ENCODE results near the gene SLC1A2.
A peak's percentile ranks its signal among the peaks of the same experiment; 100 is the strongest.

The SLC1A2 gene

DNA sequence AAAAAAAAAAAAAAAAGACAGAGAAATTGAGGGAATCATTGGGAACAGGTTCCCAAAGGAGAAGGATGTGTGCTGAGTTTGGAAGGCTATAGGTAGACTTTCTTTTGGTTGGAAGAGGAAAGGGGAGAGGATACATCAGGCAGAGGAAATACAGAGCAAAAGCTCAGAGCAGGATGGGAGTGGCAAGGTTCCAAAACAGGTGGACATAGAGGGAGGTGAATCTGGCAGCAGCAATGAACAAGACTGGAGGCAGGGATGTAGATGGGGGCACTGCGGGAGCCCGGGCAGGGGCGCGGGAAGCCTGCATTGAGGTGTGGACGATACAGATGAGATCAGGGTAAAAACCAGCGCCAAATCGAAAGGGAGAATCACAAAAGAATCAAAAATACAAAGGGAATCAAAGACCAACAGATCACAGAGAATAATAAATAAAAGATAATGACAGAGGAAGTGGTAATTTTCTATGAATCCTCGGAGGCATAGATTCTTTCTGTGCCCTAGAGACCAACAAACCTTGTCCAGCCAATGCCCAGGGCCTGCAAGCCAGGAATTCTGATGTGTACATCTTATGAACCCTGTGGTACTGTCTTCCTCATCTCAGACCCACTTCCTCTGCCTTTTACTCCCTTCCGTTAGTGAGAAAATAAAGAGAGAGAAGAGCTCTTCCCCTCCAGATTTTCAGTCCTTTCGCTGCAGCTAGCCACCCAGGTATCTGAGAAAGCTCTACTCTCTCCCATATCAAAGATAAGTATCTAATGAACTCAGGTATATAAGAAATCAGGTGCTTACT is 70.3 kb downstream of the SLC1A2 start:
- DNase-seq (ENCODE audit: low read depth): no peak

DNA sequence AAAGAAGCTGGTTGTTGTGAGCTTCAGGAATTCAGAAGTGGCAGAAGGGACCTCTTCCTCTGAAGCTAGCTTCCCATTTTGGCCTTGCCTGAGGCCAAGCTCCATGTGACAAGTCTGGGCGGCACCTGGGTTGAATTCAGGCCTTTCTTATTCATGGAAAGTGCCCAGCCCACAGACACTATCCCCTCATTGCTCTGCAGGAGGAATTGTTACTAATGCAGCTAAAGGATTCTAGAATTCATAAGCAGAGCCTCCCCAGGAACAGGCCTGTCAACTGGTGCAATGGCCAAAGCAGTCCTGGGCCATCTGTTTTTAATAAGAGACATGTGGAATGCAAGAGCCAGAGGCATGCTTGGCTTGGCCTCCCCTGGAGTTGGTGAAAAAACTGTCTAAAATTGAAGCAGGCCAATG is 71.4 kb downstream of the SLC1A2 start:
- DNase-seq (ENCODE audit: low read depth): peak; percentile 91

DNA sequence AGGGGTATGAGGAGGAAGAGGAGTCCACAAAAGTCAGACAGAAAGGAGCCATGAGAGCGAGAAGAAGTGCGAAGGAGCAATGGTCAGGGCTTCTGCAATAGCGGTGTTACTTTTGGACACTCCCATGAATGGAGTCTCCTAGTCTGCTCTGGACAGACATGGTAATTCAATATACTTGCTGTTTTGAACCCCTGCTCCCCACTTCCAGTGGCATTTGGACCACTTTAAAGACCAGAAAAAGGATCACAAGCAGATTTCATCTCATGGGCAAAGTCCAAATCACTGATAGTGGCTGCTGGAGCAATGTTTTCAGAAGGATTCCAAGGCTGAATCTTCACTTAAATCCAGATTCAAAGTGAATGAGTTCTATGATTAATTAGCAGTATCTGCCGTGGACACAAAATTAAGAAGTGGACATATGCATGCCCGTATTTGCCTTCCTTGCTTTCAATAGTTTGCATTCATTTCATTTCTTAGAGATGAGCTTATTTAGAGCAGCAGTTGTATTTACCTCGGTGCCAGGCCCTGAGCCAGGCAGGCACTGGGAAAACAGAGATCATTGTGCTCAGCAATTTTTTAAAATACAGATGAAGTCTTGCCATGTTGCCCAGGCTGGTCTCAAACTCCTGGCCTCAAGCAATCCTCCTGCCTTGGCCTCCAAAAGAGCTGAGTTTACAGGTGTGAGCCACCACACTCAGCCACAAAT is 72.0 kb downstream of the SLC1A2 start:
- DNase-seq (ENCODE audit: low read depth): peak; percentile 31

DNA sequence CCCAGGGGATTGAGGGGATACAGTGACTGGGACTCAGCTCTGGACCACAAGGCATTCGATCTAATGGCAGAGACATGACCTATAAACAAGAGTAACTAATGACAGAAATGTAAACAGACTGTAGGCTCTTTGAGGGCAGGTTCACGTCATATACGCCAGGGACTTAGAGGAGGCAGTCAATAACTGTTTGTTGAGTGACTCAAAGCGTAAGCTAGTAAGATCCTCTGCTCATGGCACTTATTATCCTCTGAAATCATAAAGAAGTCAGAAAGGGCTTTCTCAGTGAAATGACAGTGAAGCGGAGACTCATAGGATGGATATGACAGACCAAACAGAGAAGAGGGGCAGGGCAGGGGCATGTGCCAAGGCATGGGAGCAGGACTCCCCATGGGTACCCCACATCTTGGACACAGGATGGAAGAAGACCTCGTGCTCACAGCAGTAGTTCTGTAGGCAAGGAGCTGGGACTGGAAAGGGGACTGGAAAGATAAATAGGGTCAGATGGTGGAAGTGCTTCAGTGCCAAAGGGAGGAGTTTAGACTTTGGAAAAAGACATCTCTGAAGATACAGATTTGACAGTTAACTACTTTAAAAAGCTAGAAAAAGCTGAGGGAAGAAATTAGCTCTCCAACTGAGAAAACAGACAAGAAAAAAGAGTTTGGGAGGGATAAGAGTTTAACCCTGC is 72.7 kb downstream of the SLC1A2 start:
- no peak for DNase-seq (ENCODE audit: low read depth)

DNA sequence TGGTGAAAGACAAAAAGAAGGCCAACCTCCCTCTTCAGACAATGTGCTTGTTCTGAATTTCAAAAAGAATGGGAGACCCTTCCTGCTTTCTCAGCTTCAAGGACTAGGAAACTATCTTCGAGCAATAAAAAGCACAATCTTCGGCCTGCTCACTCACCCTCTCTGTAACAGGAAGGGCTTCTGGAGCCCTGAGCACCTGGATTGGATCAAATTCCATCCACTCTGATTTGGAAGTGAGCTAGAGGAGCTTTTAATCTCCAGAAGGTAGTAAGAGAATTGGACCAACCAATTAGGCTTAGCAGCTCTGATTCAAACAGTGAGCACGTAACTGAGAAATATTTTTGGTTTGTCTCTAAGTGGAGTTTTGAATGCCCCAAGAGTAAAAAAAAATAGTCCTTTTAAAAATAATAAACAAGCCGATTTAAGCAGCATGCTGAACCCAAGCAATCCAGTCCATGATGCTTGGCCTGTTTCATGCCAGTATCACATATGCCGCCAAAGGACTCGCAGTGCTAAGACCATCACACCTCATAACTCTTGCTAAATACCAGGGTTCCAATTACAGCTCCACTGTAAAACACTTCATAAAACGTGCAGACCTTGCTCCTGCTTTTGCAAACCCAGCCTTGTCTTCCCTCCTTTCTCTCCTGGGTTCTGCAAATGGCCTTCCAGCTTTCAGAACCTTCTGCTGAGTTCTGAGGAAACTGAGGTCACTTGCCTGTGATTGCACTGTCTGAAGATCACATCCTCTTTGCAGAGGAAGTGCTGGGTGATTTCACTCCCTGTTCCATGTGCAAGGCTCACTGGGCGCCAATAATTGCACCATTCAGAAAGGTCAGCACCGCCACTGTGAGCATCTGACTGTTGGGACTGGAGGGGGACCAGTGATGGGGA is 74.4 kb downstream of the SLC1A2 start:
- peak; percentile 52 for DNase-seq (ENCODE audit: low read depth)

DNA sequence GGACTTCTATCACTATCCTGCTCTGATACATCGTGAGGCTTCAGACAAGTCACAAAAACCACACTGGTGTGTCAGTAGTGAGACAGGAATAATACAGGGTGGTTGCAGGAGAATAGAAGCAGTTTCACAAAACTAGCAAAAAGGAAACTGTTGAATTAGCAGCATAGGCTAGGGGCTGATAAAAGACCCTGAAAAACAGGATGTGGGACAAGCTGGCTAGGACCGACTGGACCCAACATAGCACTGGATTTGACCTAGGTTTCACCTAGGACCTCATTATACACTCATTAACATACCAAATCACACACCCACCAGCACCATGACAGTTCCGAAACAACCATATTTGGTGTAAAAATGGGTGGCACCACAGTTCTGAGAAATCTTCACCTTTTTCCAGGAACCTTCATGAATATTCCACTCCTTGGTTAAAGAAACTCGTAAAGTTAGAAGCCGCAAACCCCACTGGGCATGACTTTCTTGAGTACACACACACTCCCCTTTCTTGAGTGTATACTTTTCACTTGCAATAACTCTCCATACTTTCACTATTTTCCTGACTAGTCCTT is 76.2 kb downstream of the SLC1A2 start:
- no peak for DNase-seq (ENCODE audit: low read depth)

DNA sequence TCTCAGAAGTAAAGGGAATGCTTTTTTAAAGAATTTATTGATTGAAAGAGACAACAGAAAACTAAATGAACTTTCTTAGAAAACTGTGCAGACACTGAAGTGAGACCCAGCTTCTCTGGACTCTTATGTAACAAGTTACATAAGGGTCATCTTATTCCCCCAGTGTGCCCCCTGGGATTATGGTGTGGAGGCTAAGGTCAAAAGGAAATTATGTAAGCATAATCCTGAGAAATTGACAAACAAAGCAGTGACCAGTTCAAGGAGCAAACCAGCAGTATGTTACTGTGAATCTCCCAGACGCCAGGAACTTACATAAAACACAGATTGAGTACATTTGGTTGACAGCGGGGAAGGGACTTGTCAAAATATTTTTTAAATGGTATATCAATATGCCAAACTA is 78.6 kb downstream of the SLC1A2 start:
- DNase-seq (ENCODE audit: low read depth): no peak

DNA sequence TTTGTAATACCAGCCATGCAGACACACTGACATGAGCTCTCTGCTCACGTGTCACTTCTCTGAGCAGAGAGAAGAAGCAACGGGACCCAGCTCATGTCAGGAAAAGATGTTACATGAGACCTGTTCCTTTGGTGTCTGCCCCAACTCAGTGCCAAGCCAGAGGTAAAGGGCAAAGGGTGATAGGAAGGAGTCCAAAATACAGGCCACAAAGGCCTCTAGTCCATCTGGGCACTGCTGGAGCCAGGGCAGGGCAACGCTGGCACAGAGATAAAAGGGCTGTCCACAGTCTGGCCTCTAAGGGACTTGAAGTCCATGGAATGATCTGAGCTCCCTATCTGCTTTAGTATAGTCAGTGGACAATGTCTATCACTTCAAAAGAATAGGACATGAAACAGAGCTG is 79.3 kb downstream of the SLC1A2 start:
- DNase-seq (ENCODE audit: low read depth): no peak

DNA sequence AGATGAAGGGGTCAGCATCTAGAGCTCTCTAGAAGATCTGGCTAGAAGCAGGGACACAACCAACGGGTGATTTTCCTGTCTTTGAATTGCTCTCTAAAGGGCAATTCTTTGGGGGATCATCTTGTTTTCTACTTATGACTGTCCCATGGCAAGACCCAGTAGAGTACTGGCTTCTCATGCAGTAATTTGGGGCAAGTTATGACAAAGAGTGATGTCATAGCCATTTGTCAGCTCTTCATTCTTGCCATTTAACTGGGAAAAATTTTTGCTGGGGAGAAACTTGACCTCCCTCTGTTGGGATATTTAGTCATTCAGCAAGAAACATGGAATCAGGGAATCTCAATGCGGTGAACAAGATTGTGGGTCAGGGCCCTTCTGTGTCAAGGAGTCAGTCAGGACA is 80.4 kb downstream of the SLC1A2 start:
- no peak for DNase-seq (ENCODE audit: low read depth)

DNA sequence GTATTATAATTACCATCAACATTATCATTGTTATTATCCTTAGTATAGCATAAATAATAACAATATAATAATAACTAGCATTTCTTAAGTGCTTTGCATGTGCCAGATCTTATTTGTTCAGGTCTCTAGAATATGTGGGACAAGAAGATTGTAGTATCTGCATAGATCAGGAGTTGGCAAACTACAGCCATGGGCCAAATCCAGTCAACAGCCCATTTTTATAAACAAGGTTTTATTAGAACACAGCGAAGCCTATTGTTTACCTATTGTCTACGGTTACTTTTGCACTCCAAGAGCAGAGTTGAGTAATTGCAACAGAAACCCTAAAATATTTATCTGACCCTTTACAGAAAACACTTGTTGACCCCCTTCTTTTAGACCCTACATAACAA is 81.4 kb downstream of the SLC1A2 start:
- DNase-seq (ENCODE audit: low read depth): no peak

DNA sequence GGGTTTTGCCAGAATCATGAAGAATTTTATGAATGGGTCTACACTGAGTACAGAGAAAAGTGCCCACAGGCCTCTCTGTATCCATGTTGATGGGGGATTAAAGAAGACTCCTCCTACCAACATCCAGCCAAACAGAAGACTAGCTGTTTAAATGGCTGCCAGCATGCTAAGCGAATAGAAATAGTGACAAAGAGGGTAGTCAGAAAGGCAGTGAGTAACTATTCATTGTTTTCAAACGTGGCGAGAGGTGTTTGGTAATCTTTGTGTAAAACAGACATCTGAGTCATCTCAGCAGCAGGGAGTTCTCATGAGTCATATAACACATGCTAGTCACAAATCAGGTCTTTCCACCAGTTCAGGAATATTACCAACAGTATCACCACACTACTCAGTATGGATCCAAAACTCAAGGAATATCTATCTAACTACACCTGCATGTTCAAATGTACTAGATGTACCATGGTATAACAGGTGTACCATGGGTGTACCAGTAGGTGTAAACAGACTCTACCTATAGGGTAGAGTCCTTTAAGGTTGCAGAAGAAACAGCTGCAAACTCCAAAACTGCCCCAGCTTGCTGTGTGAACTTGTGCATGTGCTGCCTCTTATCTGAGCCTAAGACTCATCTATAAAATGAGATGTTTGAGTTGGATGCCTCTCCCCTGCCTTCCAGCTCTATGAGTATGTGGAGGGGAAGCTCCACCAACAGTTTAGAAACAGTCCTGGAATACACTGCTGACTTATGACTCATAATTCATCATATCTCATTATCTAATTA is 82.0 kb downstream of the SLC1A2 start:
- DNase-seq (ENCODE audit: low read depth): peak; percentile 98

DNA sequence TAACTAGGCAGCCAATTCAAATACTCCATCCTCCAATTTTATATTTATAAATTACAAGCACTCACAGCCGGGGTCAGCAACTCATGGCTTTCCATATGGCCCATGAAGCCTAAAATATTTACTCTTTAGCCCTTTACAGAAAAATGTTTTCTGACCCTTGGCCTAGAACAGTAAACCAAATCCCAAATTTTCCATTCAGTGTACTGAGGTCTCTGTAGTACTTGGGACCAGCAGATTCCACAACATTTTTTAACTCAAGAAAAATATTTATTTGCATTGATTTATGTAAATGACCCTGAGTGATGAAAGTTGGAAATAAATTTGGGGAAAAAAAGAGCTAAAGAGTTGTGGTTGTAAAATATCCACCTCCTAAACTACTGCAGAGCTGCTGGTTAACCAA is 82.6 kb downstream of the SLC1A2 start:
- no peak for DNase-seq (ENCODE audit: low read depth)

DNA sequence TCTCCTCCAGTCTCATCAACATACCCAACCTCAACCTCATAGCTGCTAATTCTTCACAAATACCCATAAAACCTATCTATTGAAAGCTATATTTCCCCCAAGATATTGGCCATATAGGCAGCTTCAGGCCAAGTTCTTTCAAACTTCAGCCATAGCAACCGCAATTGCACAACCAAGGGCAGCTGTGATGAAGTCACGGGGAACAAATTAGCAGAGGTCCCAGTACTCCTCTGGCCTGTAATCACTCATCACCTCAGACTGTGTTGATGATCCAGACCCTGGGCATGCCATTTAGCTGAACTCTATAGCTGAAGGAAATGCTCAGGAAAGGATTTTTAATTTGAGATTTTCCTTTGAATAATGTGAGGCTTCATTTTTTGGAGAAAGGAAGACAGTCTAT is 84.1 kb downstream of the SLC1A2 start:
- DNase-seq (ENCODE audit: low read depth): peak; percentile 44

DNA sequence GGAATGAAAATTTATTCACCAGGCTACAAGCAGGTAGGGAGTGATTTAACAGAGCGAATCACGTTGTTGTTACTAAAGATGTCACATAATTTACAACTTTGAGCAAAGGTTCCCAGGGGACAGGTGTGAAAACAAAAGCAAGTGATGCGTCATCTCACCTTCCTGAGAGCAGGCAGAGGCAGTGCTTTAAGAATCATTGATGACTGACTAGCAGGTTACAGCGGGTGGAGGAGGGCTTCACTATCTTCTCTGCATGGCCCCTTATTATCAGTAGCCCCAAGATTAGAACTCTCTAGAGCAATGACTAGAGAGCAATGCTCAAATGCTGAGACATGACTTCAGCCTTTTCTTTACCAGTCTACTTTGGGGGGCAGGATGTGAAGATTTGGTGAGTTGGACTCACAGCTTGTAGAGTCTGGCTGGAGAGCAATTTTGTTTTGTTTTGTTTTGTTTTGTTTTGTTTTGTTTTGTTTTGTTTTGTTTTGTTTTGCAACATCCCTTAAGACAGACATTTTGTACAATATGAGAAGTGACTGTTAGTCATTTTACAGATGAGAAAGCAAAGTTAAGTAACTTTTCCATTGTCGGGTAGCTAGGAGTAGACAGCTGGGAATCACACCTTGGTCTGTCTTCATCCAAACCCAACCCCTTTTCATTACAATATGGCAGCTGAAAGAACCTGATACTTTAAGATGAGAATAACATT is 84.8 kb downstream of the SLC1A2 start:
- DNase-seq (ENCODE audit: low read depth): no peak

DNA sequence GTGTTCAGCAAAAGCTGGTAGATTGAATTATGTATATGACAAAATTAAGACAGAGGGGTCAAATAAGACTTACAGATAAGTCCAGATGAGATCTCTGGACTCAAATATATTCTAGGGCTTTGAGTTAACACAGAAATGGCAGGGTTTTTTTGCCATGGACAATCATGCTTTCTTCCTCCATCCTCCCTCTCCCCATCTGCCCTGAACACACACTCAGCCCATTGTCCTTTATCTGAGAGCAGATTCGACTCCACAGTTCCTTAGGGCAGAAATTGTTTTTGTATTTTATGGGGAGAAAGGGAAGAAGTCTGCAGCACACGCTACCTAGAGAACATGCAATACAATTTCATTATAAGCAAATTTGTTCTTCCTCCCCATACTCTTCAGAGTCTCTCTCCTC is 86.8 kb downstream of the SLC1A2 start:
- DNase-seq (ENCODE audit: low read depth): no peak

DNA sequence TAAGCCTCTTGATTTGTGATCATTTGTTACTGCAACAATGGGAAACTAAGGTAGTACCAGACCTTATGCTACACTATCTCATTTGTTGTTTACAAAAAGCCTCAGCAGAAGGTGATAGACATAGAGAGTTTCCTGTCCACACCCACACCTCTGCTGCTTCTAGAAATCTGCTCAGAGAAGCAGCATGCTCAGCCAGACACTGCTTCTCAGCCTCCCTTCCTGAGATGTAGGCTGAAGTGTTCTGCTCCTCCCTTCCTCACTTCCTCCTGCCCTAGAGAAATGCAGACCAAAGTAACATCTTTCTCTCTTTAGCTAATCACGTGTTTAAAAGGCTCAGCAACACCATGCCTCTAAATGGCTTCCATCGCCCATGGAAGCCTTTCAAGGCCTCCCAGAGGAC is 88.4 kb downstream of the SLC1A2 start:
- DNase-seq (ENCODE audit: low read depth): no peak

DNA sequence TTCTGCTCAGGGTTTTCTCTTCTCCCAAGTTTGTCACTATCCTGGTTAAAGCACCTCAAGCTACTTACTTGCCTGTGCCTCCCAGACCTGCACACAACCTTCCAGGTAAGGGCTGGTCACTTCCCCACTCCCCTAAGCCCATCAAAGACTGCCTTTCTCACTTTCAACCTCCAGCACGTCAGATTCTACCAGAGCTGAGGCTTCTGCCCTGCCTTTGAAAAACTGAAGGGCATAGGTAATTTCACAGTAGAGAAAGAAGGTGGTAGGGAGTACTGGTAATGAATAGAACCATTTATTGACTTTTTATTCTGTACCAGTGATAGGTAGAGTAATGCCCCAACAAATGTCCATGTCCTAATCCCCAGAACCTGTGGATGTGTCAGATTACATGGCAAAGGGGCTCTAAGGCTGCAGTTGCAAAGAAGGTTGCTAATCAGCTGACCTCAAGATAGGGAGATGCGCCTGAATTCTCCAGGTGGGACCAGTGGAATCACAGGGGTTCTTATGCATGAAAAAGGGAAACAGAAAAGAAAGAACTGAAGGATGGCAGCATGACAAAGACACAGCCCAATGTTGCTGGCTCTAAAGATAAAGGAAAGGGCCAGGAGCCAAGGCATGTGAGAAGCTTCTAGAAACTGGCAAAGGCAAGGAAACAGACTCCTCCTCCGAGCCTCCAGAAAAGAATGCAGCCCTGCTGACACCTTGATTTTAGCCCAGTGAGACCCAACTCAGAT is 89.0 kb downstream of the SLC1A2 start:
- no peak for DNase-seq (ENCODE audit: low read depth)

DNA sequence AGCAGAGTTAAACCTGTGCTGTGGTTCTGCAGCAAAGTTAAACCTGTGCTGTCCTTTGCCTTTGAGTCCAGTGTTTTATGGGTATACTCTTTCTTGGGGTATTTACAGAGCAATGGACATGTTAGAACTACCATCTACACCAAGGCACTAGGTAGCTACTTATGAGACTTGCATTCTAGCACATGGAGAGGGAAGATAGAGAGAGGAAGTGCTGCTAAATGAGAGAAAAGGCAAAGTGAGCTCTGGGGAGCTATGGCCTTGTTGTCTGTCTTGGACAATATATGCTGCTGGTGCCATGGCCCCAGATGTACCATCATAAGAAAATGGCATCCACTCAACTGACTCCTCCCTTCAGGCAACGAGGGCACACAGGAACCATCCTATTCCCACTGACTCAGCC is 91.5 kb downstream of the SLC1A2 start:
- DNase-seq (ENCODE audit: low read depth): no peak

DNA sequence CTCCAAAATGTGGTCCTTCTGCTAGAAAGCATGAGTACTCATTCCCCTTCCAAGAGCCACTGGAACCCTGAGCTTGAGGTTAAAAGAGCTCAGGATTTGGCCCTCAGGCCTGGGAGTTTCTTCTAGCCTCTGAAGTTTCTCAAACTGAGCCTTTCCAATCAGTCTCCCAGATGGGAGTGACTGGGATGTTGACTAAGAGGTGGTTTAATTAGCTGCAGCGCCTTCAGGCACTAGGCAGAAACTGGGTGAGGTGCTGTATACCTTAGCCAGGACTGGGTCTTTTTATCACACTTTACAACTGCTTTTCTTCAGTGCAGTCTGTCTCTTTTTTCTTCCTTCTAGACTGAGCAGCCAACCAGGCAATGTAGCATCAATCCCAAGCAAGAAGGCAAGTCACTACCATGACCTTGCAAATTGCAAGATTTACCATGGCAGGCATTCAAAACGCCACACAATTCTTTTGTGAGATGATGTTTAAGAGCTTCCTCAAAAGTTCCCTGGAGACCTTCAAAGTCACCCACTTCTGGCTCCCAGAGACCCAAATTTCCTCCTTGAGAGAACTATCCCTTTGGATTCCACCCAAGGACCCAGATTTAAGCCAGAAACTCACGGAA is 93.0 kb downstream of the SLC1A2 start:
- DNase-seq (ENCODE audit: low read depth): no peak

Measured in EH (cell line).